ENCODE data around the gene ERF. TPM values are rescaled to one million over a fixed set of nuclear protein-coding genes. Genes with fewer than 3 reads are reported as not detected.
A peak's percentile ranks its signal among the peaks of the same experiment; 100 is the strongest.

ERF gene
- total and polyA plus RNA-seq, 2 of the 4 experiments (the other 2 are of a cell fraction) = 5.2 to 32.4 TPM

DNA sequence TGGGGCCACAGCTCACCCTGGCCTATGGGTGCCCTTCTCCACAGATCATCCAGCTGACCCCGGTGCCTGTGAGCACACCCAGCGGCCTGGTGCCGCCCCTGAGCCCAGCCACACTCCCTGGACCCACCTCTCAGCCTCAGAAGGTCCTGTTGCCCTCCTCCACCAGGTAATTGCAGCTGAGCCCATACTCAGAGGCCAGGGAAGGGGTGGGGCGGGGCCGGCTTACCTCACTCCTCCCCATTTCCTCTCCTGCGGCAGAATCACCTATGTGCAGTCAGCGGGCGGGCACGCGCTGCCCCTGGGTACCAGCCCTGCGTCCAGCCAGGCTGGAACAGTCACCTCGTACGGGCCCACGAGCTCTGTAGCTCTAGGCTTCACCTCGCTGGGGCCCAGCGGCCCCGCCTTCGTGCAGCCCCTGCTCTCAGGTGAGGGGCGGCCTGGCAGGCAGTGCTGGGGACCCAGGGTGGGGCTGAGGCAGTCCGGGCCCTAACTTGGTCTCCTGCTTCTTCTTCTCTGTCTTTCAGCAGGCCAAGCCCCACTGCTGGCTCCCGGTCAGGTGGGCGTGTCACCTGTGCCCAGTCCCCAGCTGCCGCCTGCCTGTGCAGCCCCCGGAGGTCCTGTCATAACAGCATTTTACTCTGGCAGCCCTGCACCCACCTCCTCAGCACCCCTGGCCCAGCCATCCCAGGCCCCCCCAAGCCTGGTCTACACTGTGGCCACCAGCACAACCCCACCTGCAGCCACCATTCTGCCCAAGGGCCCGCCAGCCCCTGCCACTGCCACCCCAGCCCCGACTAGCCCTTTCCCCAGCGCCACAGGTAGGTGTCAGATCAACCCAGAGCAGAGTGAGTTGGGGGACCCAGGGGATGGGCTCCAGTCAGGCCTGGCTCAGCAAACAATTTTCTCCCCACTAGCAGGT lies 37.4 kb upstream of the ERF start:
- Histone ChIP-seq H2AK5ac (ENCODE audit: low read depth, low read length) (no peak overlapping the region), H3K4ac (ENCODE audit: low read depth, low read length) (no peak overlapping the region), H2BK120ac (ENCODE audit: low read depth, low read length) (no peak overlapping the region), H3K9me1 (ENCODE audit: insufficient read depth, low read length) (no peaks in the 10 kb centered on the region), H2BK20ac (ENCODE audit: low read depth, low read length) (no peak overlapping the region), H2AK9ac (replicated peaks; ENCODE audit: low read depth, low read length, poor library complexity) (no peak overlapping the region), H3K4me1 (ENCODE audit: control insufficient read depth, insufficient read depth, low read length) (no peaks in the 10 kb centered on the region), H3K18ac (ENCODE audit: low read depth, low read length) (no peak overlapping the region), H4K8ac (ENCODE audit: low read depth in 2 of 2, low read length in 2 of 2) (no peak overlapping the region), H3K23ac (ENCODE audit: low read depth, low read length) (no peak overlapping the region), H3K4me2 (ENCODE audit: low read depth, low read length) (no peak overlapping the region), H3K56ac (ENCODE audit: extremely low read depth, insufficient read depth, low read length) (no peak overlapping the region), H4K91ac (ENCODE audit: insufficient read depth, low read depth, low read length) (no peak overlapping the region), H3K27ac (ENCODE audit: insufficient read depth, low read length) (no peak overlapping the region), H3K9me3 (ENCODE audit: control insufficient read depth, insufficient read depth, low read length) (no peaks in the 10 kb centered on the region), H3K79me1 (ENCODE audit: low read depth in 1 of 2, low read length in 2 of 2) (peaks cover 6 to 10% of the 10 kb centered on the region in 2 experiments), H4K5ac (ENCODE audit: low read depth, low read length) (no peak overlapping the region), H2BK15ac (ENCODE audit: low read depth, low read length) (no peak overlapping the region), H2AFZ (replicated peaks; ENCODE audit: low read length, poor library complexity) (peak overlapping the region; percentile 11), H3K36me3 (ENCODE audit: control insufficient read depth, insufficient read depth, low read length) (peaks cover 81% of the 10 kb centered on the region), H4K20me1 (ENCODE audit: insufficient read depth, low read length) (peaks cover 10% of the 10 kb centered on the region), H3K14ac (replicated peaks; ENCODE audit: low read depth, low read length) (no peak overlapping the region), H2BK5ac (ENCODE audit: low read depth, low read length, poor library complexity, severe bottlenecking) (no peak overlapping the region), H3K9ac (ENCODE audit: low read depth, low read length) (no peak overlapping the region), H3K27me3 (ENCODE audit: control insufficient read depth, insufficient read depth, low read length) (no peaks in the 10 kb centered on the region), H3K4me3 (ENCODE audit: insufficient read depth, low read depth, low read length) (no peak overlapping the region)
- in situ Hi-C loops (cut with MboI; ENCODE audit: low sequenced_read_pairs) = no loop called here
- intact Hi-C loops (cut with micrococcal nuclease) = no loop called here
- no peak for ATAC-seq (ENCODE audit: low read depth)
- CTCF ChIA-PET = no interaction called here
- DNase-seq = no peak
- 95% methylated on average over 8 of the region's 27 CpGs; no CpG with 5 or more reads in 1 of the 2 experiments for WGBS, 2 experiments (ENCODE audit: extremely low coverage in 2 of 2, insufficient read length in 1 of 2)
- no TSS peak for BruUV-seq (replicated peaks)
- POLR2A ChIA-PET (ENCODE audit: unreplicated experiment) = no interaction called here
- dilution Hi-C loops (cut with HindIII; ENCODE audit: low sequenced_read_pairs, unreplicated experiment) = no loop called here
- TF ChIP-seq ELK1 (IDR thresholded peaks at IDR 0.05; ENCODE audit: borderline replicate concordance, low read depth, low read length) (no peak), CEBPB (IDR thresholded peaks at IDR 0.05; ENCODE audit: low read depth, low read length) (no peak), USF2 (IDR thresholded peaks at IDR 0.05; ENCODE audit: low read depth, low read length) (no peak), NFE2L2 (IDR thresholded peaks at IDR 0.05; ENCODE audit: low read depth, low read length) (no peak), RCOR1 (IDR thresholded peaks at IDR 0.05; ENCODE audit: insufficient replicate concordance, low read length) (no peak), FOS (IDR thresholded peaks at IDR 0.05; ENCODE audit: low read depth, low read length) (no peak), RAD21 (IDR thresholded peaks at IDR 0.05; ENCODE audit: low read length) (no peak), RFX5 (IDR thresholded peaks at IDR 0.05; ENCODE audit: low read depth, low read length) (no peak), POLR2A (IDR thresholded peaks at IDR 0.05; ENCODE audit: low read depth, low read length) (no peak), SMC3 (IDR thresholded peaks at IDR 0.05; ENCODE audit: low read depth, low read length) (no peak), MXI1 (IDR thresholded peaks at IDR 0.05; ENCODE audit: borderline replicate concordance, low read depth, low read length) (no peak), CHD1 (IDR thresholded peaks at IDR 0.05; ENCODE audit: low read depth, low read length) (no peak), BHLHE40 (IDR thresholded peaks at IDR 0.05; ENCODE audit: low read depth, low read length) (no peak), MAZ (IDR thresholded peaks at IDR 0.05; ENCODE audit: borderline replicate concordance, low read depth, low read length) (no peak)
- TF ChIP-seq, protein P1, sequence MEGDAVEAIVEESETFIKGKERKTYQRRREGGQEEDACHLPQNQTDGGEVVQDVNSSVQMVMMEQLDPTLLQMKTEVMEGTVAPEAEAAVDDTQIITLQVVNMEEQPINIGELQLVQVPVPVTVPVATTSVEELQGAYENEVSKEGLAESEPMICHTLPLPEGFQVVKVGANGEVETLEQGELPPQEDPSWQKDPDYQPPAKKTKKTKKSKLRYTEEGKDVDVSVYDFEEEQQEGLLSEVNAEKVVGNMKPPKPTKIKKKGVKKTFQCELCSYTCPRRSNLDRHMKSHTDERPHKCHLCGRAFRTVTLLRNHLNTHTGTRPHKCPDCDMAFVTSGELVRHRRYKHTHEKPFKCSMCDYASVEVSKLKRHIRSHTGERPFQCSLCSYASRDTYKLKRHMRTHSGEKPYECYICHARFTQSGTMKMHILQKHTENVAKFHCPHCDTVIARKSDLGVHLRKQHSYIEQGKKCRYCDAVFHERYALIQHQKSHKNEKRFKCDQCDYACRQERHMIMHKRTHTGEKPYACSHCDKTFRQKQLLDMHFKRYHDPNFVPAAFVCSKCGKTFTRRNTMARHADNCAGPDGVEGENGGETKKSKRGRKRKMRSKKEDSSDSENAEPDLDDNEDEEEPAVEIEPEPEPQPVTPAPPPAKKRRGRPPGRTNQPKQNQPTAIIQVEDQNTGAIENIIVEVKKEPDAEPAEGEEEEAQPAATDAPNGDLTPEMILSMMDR (conservative IDR thresholded peaks at IDR 0.05; ENCODE audit: low read depth, low read length) = no peak
